ENCODE measurements around the gene PROKR1. TPM values are rescaled to one million over a fixed set of nuclear protein-coding genes. Genes with fewer than 3 reads are reported as not detected.

The PROKR1 gene
- total RNA-seq, 5 donors from 2014 or later (not counting 1 experiment from before 2014, with no cell fraction given) = not detected

DNA sequence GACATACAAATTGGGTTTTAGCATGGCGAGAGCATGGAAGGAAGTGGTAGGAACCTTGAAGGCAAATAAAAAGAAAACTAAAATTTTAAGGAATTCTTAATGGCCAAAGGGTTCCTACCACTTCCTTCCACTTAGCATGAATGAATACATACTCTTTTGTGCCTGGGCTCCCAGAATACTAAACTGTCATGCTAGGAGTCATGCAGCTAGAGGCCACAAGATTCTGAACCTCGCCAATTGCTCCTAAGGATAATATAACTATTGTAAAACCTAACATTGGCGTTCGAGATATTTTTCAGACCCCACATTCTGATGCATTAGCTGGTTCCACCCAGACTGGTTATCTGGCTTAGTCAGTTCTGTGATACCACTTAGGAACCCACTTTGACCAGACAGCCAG lies 52.6 kb downstream of the PROKR1 start:
- no peaks in the 10 kb centered on the region for H3K36me3 ChIP-seq (ENCODE audit: control insufficient read depth in 2 of 2, extremely low read depth in 1 of 2, insufficient read depth in 1 of 2, low read length in 1 of 2)
- Mint-ChIP-seq H3K9me3 (peaks cover 2 to 7% (median 7%) of the 10 kb centered on the region in 3 donors), H3K27me3 (peaks cover 0 to 10% of the 10 kb centered on the region in 2 donors), H3K4me1 (no peaks in the 10 kb centered on the region), H3K4me3 (no peak overlapping the region), H3K27ac (no peak overlapping the region), H3K36me3 (no peaks in the 10 kb centered on the region)
- no peak overlapping the region for H3K4me3 ChIP-seq (ENCODE audit: control insufficient read depth in 1 of 2, extremely low read depth in 1 of 2, low read length in 1 of 2)
- ChIA-PET POLR2A (no interaction called here), CTCF (no interaction called here)
- no peak for ATAC-seq (replicated peaks in 1 of 4)
- DNase-seq = no peak
- no peaks in the 10 kb centered on the region for H3K4me1 ChIP-seq (ENCODE audit: control insufficient read depth in 1 of 2, extremely low read depth in 1 of 2, insufficient read depth in 2 of 2, low read length in 2 of 2)
- WGBS (ENCODE audit: insufficient coverage) = 93% methylated on average over 3 of the region's 4 CpGs
- peaks cover 0 to under 1% of the 10 kb centered on the region in 2 experiments for H3K27me3 ChIP-seq (replicated peaks in 1 of 2; ENCODE audit: control insufficient read depth in 2 of 2, extremely low read depth in 1 of 2, insufficient read depth in 2 of 2, low read length in 1 of 2)
- no peak overlapping the region for H3K27ac ChIP-seq (ENCODE audit: low read length)
- no peaks in the 10 kb centered on the region for H3K9me3 ChIP-seq

DNA sequence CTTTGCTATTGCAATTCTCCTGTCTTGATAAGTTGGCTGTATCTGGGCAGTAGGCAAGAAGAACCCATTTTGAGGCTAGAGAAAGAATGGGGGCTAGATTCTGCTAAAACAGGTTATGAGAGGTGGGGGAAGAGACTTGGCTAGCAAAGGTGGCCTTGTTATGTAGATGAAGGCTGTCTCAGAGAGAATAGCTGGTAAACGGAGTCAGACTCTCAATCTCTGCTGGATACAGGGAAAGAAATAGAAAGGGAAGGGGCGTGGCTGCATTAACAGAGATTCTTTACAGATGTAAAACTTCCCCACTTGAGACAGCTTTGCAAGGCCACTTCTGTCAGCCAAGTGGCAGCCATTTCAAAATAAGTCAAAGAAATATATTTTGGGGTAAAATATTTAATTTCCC lies 53.2 kb downstream of the PROKR1 start:
- DNase-seq (no peak), ATAC-seq (replicated peaks in 1 of 4) (no peak)
- H3K36me3 Mint-ChIP-seq = no peaks in the 10 kb centered on the region
- no peaks in the 10 kb centered on the region for H3K9me3 ChIP-seq
- ChIA-PET CTCF (no interaction called here), POLR2A (no interaction called here)
- no peaks in the 10 kb centered on the region for H3K27me3 ChIP-seq (replicated peaks in 1 of 2; ENCODE audit: control insufficient read depth in 2 of 2, extremely low read depth in 1 of 2, insufficient read depth in 2 of 2, low read length in 1 of 2)
- no peak overlapping the region for H3K4me3 Mint-ChIP-seq
- H3K27ac ChIP-seq (ENCODE audit: low read length) = no peak overlapping the region
- H3K27me3 Mint-ChIP-seq = peaks cover 0 to 10% of the 10 kb centered on the region in 2 donors
- no peaks in the 10 kb centered on the region for H3K36me3 ChIP-seq (ENCODE audit: control insufficient read depth in 2 of 2, extremely low read depth in 1 of 2, insufficient read depth in 1 of 2, low read length in 1 of 2)
- no peak overlapping the region for H3K27ac Mint-ChIP-seq
- peaks cover 2 to 7% (median 7%) of the 10 kb centered on the region in 3 donors for H3K9me3 Mint-ChIP-seq
- H3K4me1 ChIP-seq (ENCODE audit: control insufficient read depth in 1 of 2, extremely low read depth in 1 of 2, insufficient read depth in 2 of 2, low read length in 2 of 2) = no peaks in the 10 kb centered on the region
- no peak overlapping the region for H3K4me3 ChIP-seq (ENCODE audit: control insufficient read depth in 1 of 2, extremely low read depth in 1 of 2, low read length in 1 of 2)
- 100% methylated on average over 1 of the region's 2 CpGs for WGBS (ENCODE audit: insufficient coverage)
- H3K4me1 Mint-ChIP-seq = no peaks in the 10 kb centered on the region

DNA sequence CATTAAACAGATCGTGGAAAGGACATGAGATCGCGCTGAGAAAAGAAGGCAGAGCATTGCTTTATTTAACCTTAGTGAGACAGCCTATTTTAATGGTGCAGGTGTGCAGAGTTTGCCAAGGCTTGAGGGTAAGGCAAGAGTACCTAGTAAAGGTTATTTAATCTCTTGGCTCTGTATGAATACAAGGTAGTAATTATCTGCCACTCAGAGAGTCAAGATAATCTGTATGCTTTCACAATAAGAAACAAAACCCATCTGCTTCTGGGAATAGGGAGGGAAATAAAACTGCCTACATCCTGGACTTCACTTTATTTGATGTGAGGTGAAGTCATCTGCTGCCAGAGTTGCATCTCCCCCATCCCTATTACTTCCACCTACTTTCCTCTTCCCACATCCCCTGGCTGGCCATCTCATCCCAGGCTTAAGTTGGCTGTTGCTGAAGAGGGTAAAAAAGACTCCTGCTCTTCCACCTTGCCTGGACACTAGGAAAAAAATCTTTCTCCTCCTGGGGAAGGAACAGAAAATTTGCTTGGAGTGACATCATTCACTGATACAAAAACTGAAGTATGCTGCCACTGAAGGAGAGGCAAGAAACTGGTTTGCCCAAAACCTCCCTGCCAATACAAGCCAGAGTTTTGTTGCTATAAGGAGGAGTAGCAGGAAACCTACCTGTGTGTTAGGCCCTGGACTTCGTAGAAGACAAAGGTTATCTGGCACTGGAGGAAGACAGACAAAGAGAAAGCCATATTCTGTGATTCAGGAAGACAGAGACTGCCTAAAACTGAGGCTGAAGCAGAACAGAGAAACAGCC lies 55.4 kb downstream of the PROKR1 start:
- no peak overlapping the region for H3K27ac ChIP-seq (ENCODE audit: low read length)
- POLR2A ChIA-PET = no interaction called here
- Mint-ChIP-seq H3K27ac (no peak overlapping the region), H3K27me3 (peaks cover 0 to 9% of the 10 kb centered on the region in 2 donors), H3K9me3 (peaks cover 2 to 7% (median 7%) of the 10 kb centered on the region in 3 donors), H3K36me3 (no peaks in the 10 kb centered on the region), H3K4me3 (no peak overlapping the region), H3K4me1 (peaks cover 4 to 9% (median 7%) of the 10 kb centered on the region in 3 donors)
- no peak overlapping the region for H3K4me3 ChIP-seq (ENCODE audit: control insufficient read depth in 1 of 2, extremely low read depth in 1 of 2, low read length in 1 of 2)
- no peaks in the 10 kb centered on the region for H3K4me1 ChIP-seq (ENCODE audit: control insufficient read depth in 1 of 2, extremely low read depth in 1 of 2, insufficient read depth in 2 of 2, low read length in 2 of 2)
- WGBS (ENCODE audit: insufficient coverage) = 40% methylated on average over 1 of the region's 4 CpGs
- H3K36me3 ChIP-seq (ENCODE audit: control insufficient read depth in 2 of 2, extremely low read depth in 1 of 2, insufficient read depth in 1 of 2, low read length in 1 of 2) = no peaks in the 10 kb centered on the region
- CTCF ChIA-PET = no interaction called here
- ATAC-seq (replicated peaks in 1 of 4) = no peak
- DNase-seq = no peak
- H3K27me3 ChIP-seq (replicated peaks in 1 of 2; ENCODE audit: control insufficient read depth in 2 of 2, extremely low read depth in 1 of 2, insufficient read depth in 2 of 2, low read length in 1 of 2) = no peaks in the 10 kb centered on the region
- no peaks in the 10 kb centered on the region for H3K9me3 ChIP-seq

DNA sequence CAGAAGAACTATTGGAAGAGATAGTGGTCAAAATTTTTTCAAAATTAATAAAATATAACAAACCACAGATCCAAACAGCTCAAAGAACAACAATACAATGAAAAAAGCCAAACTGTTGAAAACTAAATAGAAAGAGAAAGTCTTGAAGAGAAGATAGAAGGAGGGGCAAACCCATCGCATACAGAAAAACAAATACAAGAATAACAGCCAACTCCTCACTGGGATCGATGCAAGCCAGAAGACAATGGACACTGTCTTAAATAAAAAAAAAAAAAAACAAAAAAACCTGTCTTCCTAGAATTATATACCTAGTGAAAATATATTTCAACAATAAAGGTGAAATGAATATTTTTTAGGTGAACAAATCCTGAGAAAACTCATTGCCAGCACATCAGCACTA lies 57.2 kb downstream of the PROKR1 start:
- Histone ChIP-seq H3K36me3 (ENCODE audit: control insufficient read depth in 2 of 2, extremely low read depth in 1 of 2, insufficient read depth in 1 of 2, low read length in 1 of 2) (no peaks in the 10 kb centered on the region), H3K27ac (ENCODE audit: low read length) (no peak overlapping the region), H3K4me1 (ENCODE audit: control insufficient read depth in 1 of 2, extremely low read depth in 1 of 2, insufficient read depth in 2 of 2, low read length in 2 of 2) (no peaks in the 10 kb centered on the region), H3K9me3 (no peaks in the 10 kb centered on the region), H3K27me3 (replicated peaks in 1 of 2; ENCODE audit: control insufficient read depth in 2 of 2, extremely low read depth in 1 of 2, insufficient read depth in 2 of 2, low read length in 1 of 2) (no peaks in the 10 kb centered on the region), H3K4me3 (ENCODE audit: control insufficient read depth in 1 of 2, extremely low read depth in 1 of 2, low read length in 1 of 2) (no peak overlapping the region)
- Mint-ChIP-seq H3K27me3 (peaks cover 0 to 9% of the 10 kb centered on the region in 2 donors), H3K4me1 (peaks cover 4 to 9% (median 7%) of the 10 kb centered on the region in 3 donors), H3K9me3 (peaks cover 2 to 7% (median 7%) of the 10 kb centered on the region in 3 donors), H3K27ac (no peak overlapping the region), H3K36me3 (no peaks in the 10 kb centered on the region), H3K4me3 (no peak overlapping the region)
- no CpG with 5 or more reads among the region's 2 CpGs for WGBS (ENCODE audit: insufficient coverage)
- ATAC-seq (replicated peaks in 1 of 4) (no peak), DNase-seq (no peak)
- POLR2A ChIA-PET = no interaction called here
- CTCF ChIA-PET = no interaction called here

DNA sequence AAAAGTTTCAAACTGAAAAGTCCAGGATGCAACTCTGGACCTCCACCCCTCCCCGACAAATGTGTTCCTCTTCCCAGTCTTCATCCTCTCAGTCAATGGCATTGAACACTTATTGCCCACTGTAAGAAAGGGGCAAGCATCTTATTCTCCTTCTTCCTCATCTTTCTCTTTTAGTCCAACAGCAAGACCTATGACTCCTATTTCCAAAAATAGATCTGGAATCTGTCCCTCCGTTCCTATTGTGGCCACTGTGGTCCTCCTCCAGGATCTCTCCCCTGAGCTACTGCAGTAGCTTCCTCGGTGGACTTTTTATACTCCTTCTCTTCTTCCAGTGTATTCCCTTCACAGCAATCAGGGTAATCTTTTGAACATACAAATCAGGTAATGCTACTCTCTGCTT lies 63.3 kb downstream of the PROKR1 start:
- CTCF ChIA-PET = no interaction called here
- POLR2A ChIA-PET = no interaction called here
- 98% methylated on average over 3 of the region's 3 CpGs for WGBS (ENCODE audit: insufficient coverage)
- H3K36me3 ChIP-seq (ENCODE audit: control insufficient read depth in 2 of 2, extremely low read depth in 1 of 2, insufficient read depth in 1 of 2, low read length in 1 of 2) = no peaks in the 10 kb centered on the region
- H3K36me3 Mint-ChIP-seq = no peaks in the 10 kb centered on the region
- H3K9me3 Mint-ChIP-seq = no peaks in the 10 kb centered on the region
- peaks cover 3 to 5% of the 10 kb centered on the region in 2 experiments for H3K4me1 ChIP-seq (ENCODE audit: control insufficient read depth in 1 of 2, extremely low read depth in 1 of 2, insufficient read depth in 2 of 2, low read length in 2 of 2)
- no peaks in the 10 kb centered on the region for H3K9me3 ChIP-seq
- H3K4me3 ChIP-seq (ENCODE audit: control insufficient read depth in 1 of 2, extremely low read depth in 1 of 2, low read length in 1 of 2) = no peak overlapping the region
- no peak for ATAC-seq (replicated peaks in 1 of 4)
- no peak overlapping the region for H3K27ac ChIP-seq (ENCODE audit: low read length)
- H3K27ac Mint-ChIP-seq = no peak overlapping the region
- no peak overlapping the region for H3K4me3 Mint-ChIP-seq
- DNase-seq = no peak
- H3K27me3 ChIP-seq (replicated peaks in 1 of 2; ENCODE audit: control insufficient read depth in 2 of 2, extremely low read depth in 1 of 2, insufficient read depth in 2 of 2, low read length in 1 of 2) = no peaks in the 10 kb centered on the region
- H3K4me1 Mint-ChIP-seq = peaks cover 12 to 21% (median 15%) of the 10 kb centered on the region in 3 donors
- peaks cover 0 to 3% of the 10 kb centered on the region in 2 donors for H3K27me3 Mint-ChIP-seq

Other genes with a start within 250 kb of the PROKR1 start
- 1 to 10 TPM; 1.8 to 4.5 (median 4.5) TPM for gene FBXO48, start 176.3 kb upstream of the PROKR1 start, total RNA-seq
- 1 to 10 TPM; 4.3 to 6.1 (median 5.1) TPM for gene APLF, start 176.0 kb upstream of the PROKR1 start, total RNA-seq
- gene ARHGAP25, start 91.2 kb downstream of the PROKR1 start, total RNA-seq = 100 to 1,000 TPM; 103 to 134 (median 123) TPM
- gene BMP10, start 227.8 kb downstream of the PROKR1 start, total RNA-seq = not detected